H1 (cell line): ENCODE data around the gene GREB1L. TPM values are rescaled to one million over a fixed set of nuclear protein-coding genes. Genes with fewer than 3 reads are reported as not detected.

Experiments used
- CTCF ChIA-PET: fragments of 300-600 bp; sonication (Branson Sonifier 250); formaldehyde crosslinking; loops from one replicate; lab custom pipeline; 2021; ENCODE audit not compliant: partially characterized antibody; lab: Charles Lee
- POLR2A ChIA-PET: fragments of 300-600 bp; sonication (Branson Sonifier 250); formaldehyde crosslinking; loops from one replicate; lab custom pipeline; 2021; ENCODE audit warnings: inconsistent platforms; ENCODE audit not compliant: partially characterized antibody; lab: Charles Lee
- DNase-seq, 2 experiments: peaks; one replicate each; pipeline versions ENCODE4 v3.0.0 to v3.0.0-alpha.2; 2010 to 2022; ENCODE audit warnings: low spot score in 2 of 2, low read depth in 1 of 2, mixed read lengths in 1 of 2
- FAIRE-seq: peaks from 2 replicates; lab custom pipeline; 2011; peaks lifted over from hg19 to GRCh38; lab: Jason Lieb, UNC
- H2AFZ ChIP-seq: 2 replicates; pipeline ENCODE4 v1.8.1; 2012; ENCODE audit warnings: low read length, inconsistent platforms
- H2AK5ac ChIP-seq: 2 replicates; pipeline ENCODE4 v1.6.1; 2013; ENCODE audit warnings: low read depth, low read length
- H2BK120ac ChIP-seq: replicated peaks from 2 replicates; pipeline ENCODE3; 2013; ENCODE audit warnings: low read depth, low read length, inconsistent platforms
- H2BK12ac ChIP-seq: 2 replicates; pipeline ENCODE4 v1.6.1; 2013; ENCODE audit warnings: low read depth, low read length
- H2BK15ac ChIP-seq: 2 replicates; pipeline ENCODE4 v1.6.1; 2013; ENCODE audit warnings: low read length
- H2BK20ac ChIP-seq: 2 replicates; pipeline ENCODE4 v1.6.1; 2013; ENCODE audit warnings: low read length
- H2BK5ac ChIP-seq: 2 replicates; pipeline ENCODE4 v1.6.1; 2013; ENCODE audit warnings: low read depth, low read length
- H3K14ac ChIP-seq: 2 replicates; pipeline ENCODE4 v1.6.1; 2013; ENCODE audit warnings: inconsistent platforms; ENCODE audit not compliant: insufficient read length
- H3K18ac ChIP-seq: 2 replicates; pipeline ENCODE4 v1.6.1; 2013; ENCODE audit warnings: low read length; ENCODE audit errors: extremely low read depth
- H3K23ac ChIP-seq: 2 replicates; pipeline ENCODE4 v1.6.1; 2013; ENCODE audit warnings: inconsistent platforms; ENCODE audit not compliant: insufficient read length
- H3K23me2 ChIP-seq: 2 replicates; pipeline ENCODE4 v1.6.1; 2013; ENCODE audit warnings: low read depth, low read length
- H3K27ac ChIP-seq: 2 replicates; pipeline ENCODE4 v1.6.1; 2011; ENCODE audit warnings: low read depth, low read length, inconsistent platforms
- H3K27me3 ChIP-seq, 4 experiments: replicated peaks in 1 of 4; 1 replicate in 1 of 4; 2 replicates in 3 of 4; pipeline versions ENCODE4 v1.6.1 to v1.8.1; 2011 to 2013; ENCODE audit warnings: low read length in 3 of 4, mild to moderate bottlenecking in 3 of 4, inconsistent platforms in 2 of 4, mixed read lengths in 2 of 4, moderate library complexity in 1 of 4; ENCODE audit not compliant: control insufficient read depth in 3 of 4, insufficient read depth in 3 of 4; ENCODE audit errors: extremely low read depth in 1 of 4
- H3K36me3 ChIP-seq, 4 experiments: 2 replicates each; pipeline versions ENCODE4 v1.6.1 to v1.8.1; 2011 to 2013; ENCODE audit warnings: mild to moderate bottlenecking in 4 of 4, low read length in 3 of 4, moderate library complexity in 2 of 4, control low read depth in 1 of 4, inconsistent platforms in 1 of 4; ENCODE audit not compliant: insufficient read depth in 4 of 4, control insufficient read depth in 2 of 4
- H3K4ac ChIP-seq: replicated peaks from 2 replicates; pipeline ENCODE3; 2013; ENCODE audit warnings: low read length, low read depth, mixed read lengths, inconsistent platforms; ENCODE audit not compliant: insufficient read length
- H3K4me1 ChIP-seq, 4 experiments: replicated peaks in 1 of 4; 1 replicate in 1 of 4; 2 replicates in 3 of 4; pipeline versions ENCODE4 v1.6.1 to v1.8.1; 2011 to 2013; ENCODE audit warnings: low read length in 3 of 4, inconsistent platforms in 2 of 4, mixed read lengths in 1 of 4; ENCODE audit not compliant: insufficient read depth in 4 of 4, control insufficient read depth in 3 of 4
- H3K4me2 ChIP-seq, 2 experiments: 2 replicates each; pipeline versions ENCODE4 v1.6.1 to v1.8.1; 2011 to 2013; ENCODE audit warnings: low read depth in 2 of 2, low read length in 2 of 2, control low read depth in 1 of 2, inconsistent platforms in 1 of 2, mild to moderate bottlenecking in 1 of 2; ENCODE audit not compliant: insufficient read depth in 1 of 2
- H3K4me3 ChIP-seq, 4 experiments: fragments of 200-600, 300-600 bp in 1 of 4; sonication (generic), shearing (Covaris generic), sonication (Bioruptor Twin) in 1 of 4; 2 replicates each; pipeline versions ENCODE4 v1.5.1 to v1.8.1; 2011 to 2016; ENCODE audit warnings: low read length in 4 of 4, low read depth in 3 of 4, control low read depth in 2 of 4, inconsistent platforms in 2 of 4, mild to moderate bottlenecking in 2 of 4, mixed read lengths in 1 of 4, moderate library complexity in 1 of 4; ENCODE audit not compliant: insufficient read depth in 2 of 4; ENCODE audit errors: extremely low read depth in 1 of 4
- H3K56ac ChIP-seq: replicated peaks from 2 replicates; pipeline ENCODE3; 2013; ENCODE audit warnings: low read depth, mild to moderate bottlenecking, mixed read lengths, low read length, inconsistent platforms; ENCODE audit not compliant: insufficient read length
- H3K79me1 ChIP-seq: 2 replicates; pipeline ENCODE4 v1.6.1; 2013; ENCODE audit warnings: low read depth, low read length, control low read depth
- H3K79me2 ChIP-seq, 2 experiments: 2 replicates each; pipeline versions ENCODE4 v1.6.1 to v1.8.1; 2012 to 2013; ENCODE audit warnings: low read length in 2 of 2, mild to moderate bottlenecking in 2 of 2, inconsistent platforms in 1 of 2; ENCODE audit not compliant: insufficient read depth in 2 of 2, control insufficient read depth in 1 of 2
- H3K9ac ChIP-seq, 4 experiments: replicated peaks in 1 of 4; 1 replicate in 1 of 4; 2 replicates in 3 of 4; pipeline versions ENCODE4 v1.6.1 to v1.8.1; 2011 to 2013; ENCODE audit warnings: low read depth in 3 of 4, low read length in 3 of 4, control low read depth in 2 of 4, mild to moderate bottlenecking in 2 of 4, moderate library complexity in 2 of 4, inconsistent platforms in 1 of 4; ENCODE audit errors: extremely low read depth in 1 of 4
- H3K9me3 ChIP-seq, 2 experiments: 2 replicates each; pipeline versions ENCODE4 v1.6.1 to v1.8.1; 2012 to 2013; ENCODE audit warnings: mild to moderate bottlenecking in 2 of 2, moderate library complexity in 2 of 2, control low read depth in 1 of 2, inconsistent platforms in 1 of 2, low read depth in 1 of 2, low read length in 1 of 2, mixed read lengths in 1 of 2; ENCODE audit not compliant: insufficient read depth in 2 of 2
- H4K20me1 ChIP-seq, 2 experiments: replicated peaks in 1 of 2; 2 replicates each; pipeline versions ENCODE3 to v1.8.1; 2011 to 2013; ENCODE audit warnings: inconsistent platforms in 2 of 2, low read length in 2 of 2, mild to moderate bottlenecking in 1 of 2; ENCODE audit not compliant: insufficient read depth in 2 of 2, control insufficient read depth in 1 of 2
- H4K5ac ChIP-seq: 2 replicates; pipeline ENCODE4 v1.6.1; 2013; ENCODE audit warnings: low read length, low read depth, mixed read lengths, inconsistent platforms; ENCODE audit not compliant: insufficient read length
- H4K8ac ChIP-seq: 2 replicates; pipeline ENCODE4 v1.8.0; 2013; ENCODE audit warnings: mild to moderate bottlenecking, moderate library complexity, low read length, inconsistent platforms; ENCODE audit not compliant: insufficient read depth; ENCODE audit errors: extremely low read depth
- H4K91ac ChIP-seq: replicated peaks from 2 replicates; pipeline ENCODE3; 2013; ENCODE audit warnings: low read length, mixed read lengths, inconsistent platforms; ENCODE audit not compliant: insufficient read length
- EZH2 ChIP-seq: fragments of 200-600 bp; sonication (generic); IDR thresholded peaks from 2 replicates; pipeline ENCODE4 v1.7.1; 2012; ENCODE audit warnings: low read depth, mild to moderate bottlenecking, moderate library complexity, low read length, inconsistent platforms; ENCODE audit not compliant: severe bottlenecking
- POLR2AphosphoS5 ChIP-seq: IDR thresholded peaks from 2 replicates; pipeline ENCODE4 v1.6.1; 2011; ENCODE audit warnings: low read depth, low read length
- RNF2 ChIP-seq: fragments of 200-900, 300-1000 bp; sonication (generic); IDR thresholded peaks from 2 replicates; pipeline ENCODE4 v1.7.1; 2016; ENCODE audit warnings: borderline replicate concordance, low read depth, mild to moderate bottlenecking, antibody characterized with exemption, low read length; ENCODE audit not compliant: poor library complexity, severe bottlenecking; ENCODE audit errors: missing control alignments
- SP2 ChIP-seq: IDR thresholded peaks from 2 replicates; pipeline ENCODE4 v1.6.1; 2012; ENCODE audit warnings: mild to moderate bottlenecking, low read length, inconsistent platforms
- WGBS, 2 experiments: shearing (Covaris generic) in 1 of 2; methylation state at CpG; one replicate each; pipeline versions ENCODE4 v1.1.6 to v1.1.7; 2013 to 2015; ENCODE audit warnings: low lambda C conversion rate in 2 of 2, mixed read lengths in 2 of 2, inconsistent platforms in 1 of 2, low coverage in 1 of 2, missing lambda C conversion rate in 1 of 2; ENCODE audit not compliant: insufficient replicate concordance in 2 of 2, insufficient coverage in 1 of 2, insufficient read length in 1 of 2; ENCODE audit errors: extremely low coverage in 1 of 2, missing lambda C conversion rate in 1 of 2; 5-methylcytosine and 5-hydroxymethylcytosine counted together
- polyA plus RNA-seq, 7 experiments: library from polyadenylated mRNA; depleted of rRNA in 3 of 7; stranded (reverse) in 5 of 7; unstranded in 2 of 7; fragments of >200 nt in 5 of 7; fragments of 200-250 nt in 2 of 7; gene quantifications; 1 replicate in 5 of 7; 2 replicates in 1 of 7; 4 replicates in 1 of 7; pipeline versions ENCODE4 v1.2.1 to v1.2.3, GENCODE V29; 2011 to 2013; ENCODE audit warnings: missing spikeins in 2 of 7, mixed read lengths in 2 of 7
- total RNA-seq: library from RNA; stranded (reverse); fragmentation: NEBNext Ultra II Directional; extraction: Animal tissue kit (Norgen Biotek cat#: 25700); gene quantifications from 2 replicates; pipeline ENCODE4 v1.2.1, GENCODE V29; 2021

GREB1L gene
- total and polyA plus RNA-seq, 2 of the 8 experiments (the other 6 are each of a cell fraction or from before 2014, with no cell fraction given), result 0.34 to 1.6 TPM

DNA sequence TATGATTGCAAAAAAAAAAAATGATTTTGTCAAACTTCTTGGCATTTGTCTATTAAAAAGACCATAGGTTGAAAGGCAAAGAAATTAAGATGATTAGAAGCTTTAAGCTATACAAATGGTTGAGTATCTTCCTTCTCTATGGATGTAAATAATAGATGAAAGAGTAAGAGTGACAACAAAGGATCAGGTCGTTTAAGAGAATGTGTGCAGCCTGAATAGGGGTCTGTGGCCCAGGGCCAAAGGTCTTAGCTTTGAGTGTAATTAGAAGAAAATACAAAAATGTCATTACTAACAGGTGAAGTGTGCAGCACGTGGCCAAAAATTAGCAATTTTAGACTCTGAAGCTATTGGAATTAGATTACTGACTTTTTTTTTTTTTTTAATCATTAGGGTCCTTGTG lies 122.4 kb downstream of the GREB1L start:
- Histone ChIP-seq H3K27ac (no peak overlapping the region), H3K9me3 (no peaks in the 10 kb centered on the region), H4K8ac (no peak overlapping the region), H3K79me2 (no peaks in the 10 kb centered on the region), H3K56ac (no peak overlapping the region)
- 72% methylated on average over 2 of the region's 2 CpGs; no CpG with 5 or more reads in 1 of the 2 experiments for WGBS, 2 experiments
- TF ChIP-seq EZH2 (no peak), RNF2 (no peak), SP2 (no peak), POLR2AphosphoS5 (no peak)
- TF ChIP-seq, all 59 proteins: peak for 0
- CTCF ChIA-PET, result interaction anchor here (0.6 to 0.7 kb wide), 3 partner anchors 136 to 174 kb away, joined by 3 to 4 read pairs (median 4); no protein-coding TSS in a partner anchor
- H3K36me3 ChIP-seq, result no peaks in the 10 kb centered on the region
- H3K23me2 ChIP-seq, result no peaks in the 10 kb centered on the region
- no peak overlapping the region for H2BK15ac ChIP-seq
- DNase-seq, result no peak
- H3K18ac ChIP-seq, result no peak overlapping the region
- H3K4ac ChIP-seq, result no peak overlapping the region
- no peak overlapping the region for H2AK5ac ChIP-seq
- H4K5ac ChIP-seq, result no peak overlapping the region
- no peak overlapping the region for H2BK20ac ChIP-seq
- no peaks in the 10 kb centered on the region for H3K27me3 ChIP-seq
- H3K4me3 ChIP-seq, result peak overlapping the region in 1 of 4 experiments; percentile 16; a peak in 1 of 8 replicates
- no peak overlapping the region for H3K9ac ChIP-seq
- no peak overlapping the region for H2AFZ ChIP-seq
- H3K4me1 ChIP-seq, result peaks cover 0 to 14% (median 11%) of the 10 kb centered on the region in 4 experiments; a peak in 4 of 7 replicates
- no peak overlapping the region for H4K91ac ChIP-seq
- H4K20me1 ChIP-seq, result no peaks in the 10 kb centered on the region
- FAIRE-seq, result no peak
- no peak overlapping the region for H2BK120ac ChIP-seq
- POLR2A ChIA-PET, result no interaction called here
- no peak overlapping the region for H2BK5ac ChIP-seq
- H3K4me2 ChIP-seq, result no peak overlapping the region; a peak in 1 of 4 replicates
- H3K23ac ChIP-seq, result no peak overlapping the region
- no peak overlapping the region for H2BK12ac ChIP-seq
- no peaks in the 10 kb centered on the region for H3K79me1 ChIP-seq
- H3K14ac ChIP-seq, result no peak overlapping the region
